BJ (cell line): ENCODE data around the gene TEX11. TPM values are rescaled to one million over a fixed set of nuclear protein-coding genes. Genes with fewer than 3 reads are reported as not detected.
"Not testable (repeated sequence)": the region's sequence is repeated elsewhere in the genome, so short reads cannot be mapped to it uniquely, and the experiment has no call there.

Experiments
- CTCF ChIA-PET: fragments of 350-600 bp; formaldehyde crosslinking; extraction: SDS; loops from one replicate; lab custom pipeline; 2021; ENCODE audit warnings: antibody characterized with exemption, inconsistent platforms; lab: Yijun Ruan, JAX
- POLR2A ChIA-PET: fragments of 300-600 bp; sonication (Branson Sonifier 250); formaldehyde crosslinking; extraction: SDS; loops from one replicate; lab custom pipeline; 2021; ENCODE audit warnings: antibody characterized with exemption; lab: Charles Lee
- DNase-seq: peaks from one replicate; pipeline ENCODE4 v3.0.0-alpha.2; 2011; ENCODE audit warnings: low read depth
- H3K27me3 ChIP-seq: 2 replicates; pipeline ENCODE4 v1.6.0; 2011; ENCODE audit warnings: low read length; ENCODE audit not compliant: control insufficient read depth, insufficient read depth
- H3K36me3 ChIP-seq: 2 replicates; pipeline ENCODE4 v1.5.1; 2011; ENCODE audit warnings: low read length; ENCODE audit not compliant: control insufficient read depth, insufficient read depth
- H3K4me3 ChIP-seq: 2 replicates; pipeline ENCODE4 v1.5.1; 2011; ENCODE audit warnings: low read depth, mild to moderate bottlenecking, control low read depth, low read length
- CTCF ChIP-seq: IDR thresholded peaks from 2 replicates; pipeline ENCODE4 v1.5.1; 2011; ENCODE audit warnings: low read depth, mild to moderate bottlenecking, control low read depth, inconsistent platforms, low read length, moderate library complexity; ENCODE audit not compliant: insufficient read depth
- polyA plus RNA-seq: library from polyadenylated mRNA; depleted of rRNA; stranded (reverse); fragments of >200 nt; gene quantifications from 2 replicates; pipeline ENCODE4 v1.2.3, GENCODE V29; 2011

TEX11 gene
- polyA plus RNA-seq, 1 experiment: not detected

- DNase-seq: no peak
- no peaks in the 10 kb centered on the region for H3K36me3 ChIP-seq
- no peaks in the 10 kb centered on the region for H3K27me3 ChIP-seq
- H3K4me3 ChIP-seq: no peak overlapping the region
- TF ChIP-seq CTCF: no peak
- CTCF ChIA-PET: interaction anchor here (0.7 kb wide), 1 partner anchor 90 kb away, joined by 3 read pairs; no protein-coding TSS in a partner anchor
- POLR2A ChIA-PET: no interaction called here
These were observed 73.9 kb downstream of the TEX11 start for GRCh38 chrX:70834589-70834988.

- no peak for TF ChIP-seq CTCF
- ChIA-PET CTCF (no interaction called here), POLR2A (no interaction called here)
- DNase-seq: no peak
- Histone ChIP-seq H3K4me3 (no peak overlapping the region), H3K36me3 (no peaks in the 10 kb centered on the region), H3K27me3 (no peaks in the 10 kb centered on the region)
These were observed 81.8 kb downstream of the TEX11 start for GRCh38 chrX:70826715-70827114.

GRCh38 chrX:70825366-70825765 lies 83.1 kb downstream of the TEX11 start:
- DNase-seq: no peak
- H3K36me3 ChIP-seq: no peaks in the 10 kb centered on the region
- ChIA-PET POLR2A (no interaction called here), CTCF (no interaction called here)
- no peaks in the 10 kb centered on the region for H3K27me3 ChIP-seq
- TF ChIP-seq CTCF: no peak
- no peak overlapping the region for H3K4me3 ChIP-seq

GRCh38 chrX:70808942-70809940 lies 99.3 kb downstream of the TEX11 start:
- H3K36me3 ChIP-seq: no peaks in the 10 kb centered on the region
- no peaks in the 10 kb centered on the region for H3K27me3 ChIP-seq
- TF ChIP-seq CTCF: no peak
- POLR2A ChIA-PET: no interaction called here
- no peak for DNase-seq
- CTCF ChIA-PET: no interaction called here
- H3K4me3 ChIP-seq: no peak overlapping the region

GRCh38 chrX:70806081-70806480 lies 102.4 kb downstream of the TEX11 start:
- CTCF ChIA-PET: no interaction called here
- Histone ChIP-seq H3K36me3 (no peaks in the 10 kb centered on the region), H3K27me3 (no peaks in the 10 kb centered on the region), H3K4me3 (no peak overlapping the region)
- no peak for DNase-seq
- TF ChIP-seq CTCF: no peak
- POLR2A ChIA-PET: no interaction called here

- H3K36me3 ChIP-seq, CTCF ChIA-PET, H3K4me3 ChIP-seq, DNase-seq, POLR2A ChIA-PET, H3K27me3 ChIP-seq: not testable (repeated sequence)
These were observed 111.8 kb downstream of the TEX11 start for GRCh38 chrX:70796742-70797141.
